Left lung (tissue), 10 donors: ENCODE results near the gene PLEKHA5. TPM values are rescaled to one million over a fixed set of nuclear protein-coding genes. Genes with fewer than 3 reads are reported as not detected.

ENCODE experiments used
- ATAC-seq: fragments of 200-7000 bp; cut with Tn5 transposase; one replicate; pipeline ENCODE4 v1.9.1; 2020; ENCODE audit warnings: moderate library complexity
- DNase-seq, 4 donors: peaks; one replicate each; pipeline ENCODE4 v3.0.0-alpha.2; 2013 to 2020
- H3K27ac ChIP-seq, 2 donors: fragments of 200-600 bp; sonication (generic) in 1 of 2; one replicate each; pipeline versions ENCODE4 v1.5.0 to v1.8.0; 2020 to 2021
- H3K27me3 ChIP-seq, 2 donors: fragments of 200-600 bp; sonication (generic) in 1 of 2; one replicate each; pipeline versions ENCODE4 v1.5.0 to v1.8.0; 2020 to 2021
- H3K36me3 ChIP-seq, 2 donors: fragments of 200-600 bp; sonication (generic) in 1 of 2; one replicate each; pipeline versions ENCODE4 v1.5.0 to v1.8.0; 2020 to 2021
- H3K4me1 ChIP-seq, 2 donors: fragments of 200-600 bp; one replicate each; pipeline ENCODE4 v1.8.0; 2021
- H3K4me3 ChIP-seq, 2 donors: fragments of 200-600 bp; sonication (generic) in 1 of 2; one replicate each; pipeline versions ENCODE4 v1.5.0 to v1.8.0; 2020 to 2021; ENCODE audit warnings: mild to moderate bottlenecking in 1 of 2
- H3K9me3 ChIP-seq, 2 donors: fragments of 200-600 bp; sonication (generic) in 1 of 2; one replicate each; pipeline versions ENCODE4 v1.5.0 to v1.8.0; 2020 to 2021
- CTCF ChIP-seq, 2 donors: fragments of 200-600 bp; sonication (generic) in 1 of 2; IDR thresholded peaks; one replicate each; pipeline versions ENCODE4 v1.5.0 to v1.8.0; 2021; ENCODE audit warnings: antibody characterized with exemption in 2 of 2
- intact Hi-C, 2 donors: fragments of 100-400 bp; cut with DNase I; formaldehyde crosslinking; loops; one replicate each; pipeline versions ENCODE4 v1.11.2 to v1.14.2; 2022
- polyA plus RNA-seq, 6 donors: library from polyadenylated mRNA; unstranded; fragments of 120-200 nt; gene quantifications; one replicate each; pipeline ENCODE4 v1.2.1, GENCODE V29; 2013; ENCODE audit not compliant: insufficient read length in 6 of 6
- total RNA-seq, 2 donors: library from RNA; stranded (reverse); fragmentation: NEBNext Ultra II Directional; extraction: Animal tissue kit (Norgen Biotek cat#: 25700); gene quantifications; one replicate each; pipeline ENCODE4 v1.2.1, GENCODE V29; 2021
- donor health status: DM: no; HTN: yes; CAD: no.
- donor health status: DM: no; HTN: no; CAD: no.

PLEKHA5 gene
- total and polyA plus RNA-seq, 8 donors = 20.4 to 43.6 (median 38.0) TPM

DNA sequence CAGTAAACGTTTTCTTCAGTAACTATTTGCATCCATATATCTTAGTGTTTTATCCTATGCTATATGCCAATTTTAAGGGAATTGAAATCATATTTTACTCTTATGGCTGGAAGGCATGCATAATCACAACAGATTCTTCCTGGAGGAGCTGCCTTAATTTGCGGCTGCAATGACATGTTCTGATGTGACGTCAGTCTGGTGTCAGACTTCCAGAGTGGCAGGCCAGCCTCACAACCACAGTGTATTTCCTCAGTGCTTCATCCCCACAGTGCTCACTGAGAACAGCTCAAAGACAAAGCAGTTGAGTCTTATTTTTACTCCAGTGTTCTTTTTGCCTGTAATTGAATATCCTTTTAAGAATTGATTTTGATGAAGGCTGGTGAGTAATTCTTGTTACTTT, 107.1 kb downstream of the PLEKHA5 start:
- ATAC-seq = no peak
- peaks cover 5 to 20% of the 10 kb centered on the region in 2 donors for H3K4me1 ChIP-seq
- no peak for DNase-seq
- no peaks in the 10 kb centered on the region for H3K27me3 ChIP-seq
- intact Hi-C loops = no loop called here
- H3K27ac ChIP-seq = no peak overlapping the region
- H3K9me3 ChIP-seq = no peaks in the 10 kb centered on the region
- no peaks in the 10 kb centered on the region for H3K36me3 ChIP-seq
- TF ChIP-seq CTCF (IDR thresholded peaks at IDR 0.05) = no peak
- no peak overlapping the region for H3K4me3 ChIP-seq

DNA sequence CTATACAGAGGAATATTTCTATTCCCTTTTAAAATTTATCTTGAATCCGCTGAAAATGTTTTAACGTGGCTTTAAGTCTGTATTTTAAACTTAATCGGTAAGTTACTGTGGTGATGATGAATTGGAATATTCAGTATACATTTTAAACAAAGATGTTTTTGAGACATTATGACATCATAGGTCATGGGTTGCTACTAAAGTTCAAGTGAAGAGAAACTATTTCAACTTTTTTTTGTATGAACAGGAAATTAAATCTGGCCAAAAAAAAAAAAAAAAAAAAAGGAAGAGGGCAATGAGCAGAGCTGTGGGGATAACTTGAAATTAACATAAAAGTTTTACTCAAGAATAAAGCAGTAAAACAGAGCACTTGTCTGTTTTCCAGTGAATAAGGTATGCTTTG, 109.0 kb downstream of the PLEKHA5 start:
- TF ChIP-seq CTCF (IDR thresholded peaks at IDR 0.05) = no peak
- H3K4me3 ChIP-seq = no peak overlapping the region
- H3K36me3 ChIP-seq = no peaks in the 10 kb centered on the region
- ATAC-seq = no peak
- no peaks in the 10 kb centered on the region for H3K27me3 ChIP-seq
- no peaks in the 10 kb centered on the region for H3K9me3 ChIP-seq
- intact Hi-C loops = no loop called here
- no peak overlapping the region for H3K27ac ChIP-seq
- peaks cover 5 to 20% of the 10 kb centered on the region in 2 donors for H3K4me1 ChIP-seq
- DNase-seq = no peak

GRCh38 chr12:19239102-19239501, 109.6 kb downstream of the PLEKHA5 start:
- intact Hi-C loops = no loop called here
- H3K4me1 ChIP-seq = peaks cover 3 to 19% of the 10 kb centered on the region in 2 donors
- DNase-seq (no peak), ATAC-seq (no peak)
- no peaks in the 10 kb centered on the region for H3K9me3 ChIP-seq
- no peaks in the 10 kb centered on the region for H3K27me3 ChIP-seq
- no peak overlapping the region for H3K27ac ChIP-seq
- no peak for TF ChIP-seq CTCF (IDR thresholded peaks at IDR 0.05)
- no peak overlapping the region for H3K4me3 ChIP-seq
- H3K36me3 ChIP-seq = no peaks in the 10 kb centered on the region

- H3K27me3 ChIP-seq = no peaks in the 10 kb centered on the region
- no peaks in the 10 kb centered on the region for H3K9me3 ChIP-seq
- no peak for ATAC-seq
- intact Hi-C loops = no loop called here
- no peak for DNase-seq
- no peak overlapping the region for H3K4me3 ChIP-seq
- H3K36me3 ChIP-seq = no peaks in the 10 kb centered on the region
- no peak overlapping the region for H3K27ac ChIP-seq
- no peak for TF ChIP-seq CTCF (IDR thresholded peaks at IDR 0.05)
- H3K4me1 ChIP-seq = peaks cover 0 to 16% of the 10 kb centered on the region in 2 donors
These were observed 110.2 kb downstream of the PLEKHA5 start for GRCh38 chr12:19239616-19240234.

GRCh38 chr12:19242581-19242980, 113.0 kb downstream of the PLEKHA5 start:
- intact Hi-C loops = no loop called here
- Histone ChIP-seq H3K4me3 (no peak overlapping the region), H3K4me1 (peaks cover 0 to 11% of the 10 kb centered on the region in 2 donors), H3K36me3 (no peaks in the 10 kb centered on the region), H3K27ac (no peak overlapping the region), H3K9me3 (no peaks in the 10 kb centered on the region), H3K27me3 (no peaks in the 10 kb centered on the region)
- TF ChIP-seq CTCF (IDR thresholded peaks at IDR 0.05) = no peak
- DNase-seq (no peak), ATAC-seq (no peak)
